IMR-90 (cell line): ENCODE data around the gene TRIM33. TPM values are rescaled to one million over a fixed set of nuclear protein-coding genes. Genes with fewer than 3 reads are reported as not detected.
"Not testable (repeated sequence)": the region's sequence is repeated elsewhere in the genome, so short reads cannot be mapped to it uniquely, and the experiment has no call there.

Source experiments
- ATAC-seq: fragments of 200-7000 bp; cut with Tn5 transposase; 2 replicates; pipeline ENCODE4 v1.9.1; 2020; ENCODE audit warnings: low read depth, mild to moderate bottlenecking, moderate library complexity
- BruUV-seq: library from RNA; stranded (reverse); fragments of 400-500 nt; replicated peaks from 2 replicates; lab custom pipeline; 2021; lab: Mats Ljungman, UMichigan
- CTCF ChIA-PET: fragments of 300-600 bp; formaldehyde crosslinking; extraction: SDS; loops from one replicate; lab custom pipeline; 2021; ENCODE audit warnings: antibody characterized with exemption; lab: Yijun Ruan, JAX
- POLR2A ChIA-PET: fragments of 300-600 bp; sonication (Branson Sonifier 250); formaldehyde crosslinking; loops from one replicate; lab custom pipeline; 2022; ENCODE audit warnings: antibody characterized with exemption; ENCODE audit not compliant: unreplicated experiment; lab: Charles Lee
- DNase-seq: peaks from one replicate; pipeline ENCODE4 v3.0.0; 2013
- H2AFZ ChIP-seq: replicated peaks from 2 replicates; pipeline ENCODE3; 2013; ENCODE audit warnings: low read length, mild to moderate bottlenecking; ENCODE audit not compliant: poor library complexity
- H2AK5ac ChIP-seq: 2 replicates; pipeline ENCODE4 v1.6.1; 2013; ENCODE audit warnings: low read depth, low read length, inconsistent platforms
- H2AK9ac ChIP-seq: replicated peaks from 2 replicates; pipeline ENCODE3; 2013; ENCODE audit warnings: mild to moderate bottlenecking, low read depth, low read length, moderate library complexity; ENCODE audit not compliant: poor library complexity
- H2BK120ac ChIP-seq: 2 replicates; pipeline ENCODE4 v1.6.1; 2013; ENCODE audit warnings: low read depth, low read length, inconsistent platforms
- H2BK15ac ChIP-seq: 3 replicates; pipeline ENCODE4 v1.6.1; 2013; ENCODE audit warnings: low read depth, low read length, inconsistent platforms
- H2BK20ac ChIP-seq: 2 replicates; pipeline ENCODE4 v1.6.1; 2013; ENCODE audit warnings: low read depth, mild to moderate bottlenecking, inconsistent platforms, low read length, moderate library complexity
- H2BK5ac ChIP-seq: 2 replicates; pipeline ENCODE4 v1.6.1; 2013; ENCODE audit warnings: mild to moderate bottlenecking, low read depth, low read length, inconsistent platforms; ENCODE audit not compliant: poor library complexity, severe bottlenecking
- H3K14ac ChIP-seq: replicated peaks from 2 replicates; pipeline ENCODE4 v1.6.1; 2013; ENCODE audit warnings: low read depth, low read length, inconsistent platforms
- H3K18ac ChIP-seq: 2 replicates; pipeline ENCODE4 v1.6.1; 2013; ENCODE audit warnings: low read depth, low read length, control low read depth
- H3K23ac ChIP-seq: 2 replicates; pipeline ENCODE4 v1.6.1; 2013; ENCODE audit warnings: low read depth, low read length, inconsistent platforms
- H3K27ac ChIP-seq: 2 replicates; pipeline ENCODE4 v1.5.1; 2013; ENCODE audit warnings: mild to moderate bottlenecking, control low read depth, low read length; ENCODE audit not compliant: insufficient read depth
- H3K27me3 ChIP-seq: 2 replicates; pipeline ENCODE4 v1.6.1; 2013; ENCODE audit warnings: low read length; ENCODE audit not compliant: control insufficient read depth, insufficient read depth
- H3K36me3 ChIP-seq: 2 replicates; pipeline ENCODE4 v1.6.1; 2013; ENCODE audit warnings: low read length, mixed read lengths; ENCODE audit not compliant: control insufficient read depth, insufficient read depth
- H3K4ac ChIP-seq: 2 replicates; pipeline ENCODE4 v1.6.1; 2013; ENCODE audit warnings: low read depth, low read length, inconsistent platforms
- H3K4me1 ChIP-seq: 2 replicates; pipeline ENCODE4 v1.6.1; 2013; ENCODE audit warnings: low read length, mixed read lengths; ENCODE audit not compliant: control insufficient read depth, insufficient read depth
- H3K4me2 ChIP-seq: 2 replicates; pipeline ENCODE4 v1.6.1; 2013; ENCODE audit warnings: low read depth, mild to moderate bottlenecking, control low read depth, low read length, moderate library complexity
- H3K4me3 ChIP-seq: 2 replicates; pipeline ENCODE4 v1.5.1; 2013; ENCODE audit warnings: low read depth, mild to moderate bottlenecking, control low read depth, low read length, moderate library complexity; ENCODE audit not compliant: insufficient read depth
- H3K56ac ChIP-seq: 2 replicates; pipeline ENCODE4 v1.6.1; 2013; ENCODE audit warnings: low read length, inconsistent platforms; ENCODE audit not compliant: insufficient read depth; ENCODE audit errors: extremely low read depth
- H3K79me1 ChIP-seq, 2 experiments: 2 replicates each; pipeline ENCODE4 v1.6.1; 2013; ENCODE audit warnings: low read length in 2 of 2, inconsistent platforms in 1 of 2, low read depth in 1 of 2
- H3K9ac ChIP-seq: 2 replicates; pipeline ENCODE4 v1.6.1; 2013; ENCODE audit warnings: low read depth, low read length, control low read depth
- H3K9me1 ChIP-seq: 2 replicates; pipeline ENCODE4 v1.6.1; 2013; ENCODE audit warnings: low read length, inconsistent platforms; ENCODE audit not compliant: insufficient read depth
- H3K9me3 ChIP-seq: 2 replicates; pipeline ENCODE4 v1.6.1; 2013; ENCODE audit warnings: low read length; ENCODE audit not compliant: control insufficient read depth, insufficient read depth
- H4K20me1 ChIP-seq: 2 replicates; pipeline ENCODE4 v1.6.1; 2013; ENCODE audit warnings: low read length, inconsistent platforms; ENCODE audit not compliant: insufficient read depth
- H4K5ac ChIP-seq: 2 replicates; pipeline ENCODE4 v1.6.1; 2013; ENCODE audit warnings: mild to moderate bottlenecking, low read depth, low read length, control low read depth
- H4K8ac ChIP-seq, 2 experiments: 2 replicates each; pipeline ENCODE4 v1.6.1; 2013; ENCODE audit warnings: low read depth in 2 of 2, low read length in 2 of 2, control low read depth in 1 of 2, inconsistent platforms in 1 of 2
- H4K91ac ChIP-seq: 2 replicates; pipeline ENCODE4 v1.6.1; 2013; ENCODE audit warnings: low read depth, low read length, inconsistent platforms; ENCODE audit not compliant: insufficient read depth
- WGBS, 2 experiments: methylation state at CpG; one replicate each; pipeline versions ENCODE4 v1.1.5 to v1.1.7; 2013; ENCODE audit warnings: missing lambda C conversion rate in 2 of 2; ENCODE audit not compliant: insufficient read length in 1 of 2; ENCODE audit errors: extremely low coverage in 2 of 2; 5-methylcytosine and 5-hydroxymethylcytosine counted together
- dilution Hi-C: fragments of 300-500 bp; cut with HindIII; formaldehyde crosslinking; loops from one replicate; pipeline ENCODE4 v1.14.3; 2018; ENCODE audit warnings: low sequenced_read_pairs; ENCODE audit not compliant: unreplicated experiment
- in situ Hi-C: fragments of 300-500 bp; cut with MboI; formaldehyde crosslinking; loops from 3 replicates; pipeline ENCODE4 v1.14.3; 2019; ENCODE audit warnings: low sequenced_read_pairs, inconsistent platforms, mixed read lengths
- intact Hi-C: fragments of 100-400 bp; cut with micrococcal nuclease; formaldehyde crosslinking; loops from 2 replicates; pipeline ENCODE4 v1.10.0; 2022
- polyA plus RNA-seq, 3 experiments: library from polyadenylated mRNA; depleted of rRNA; stranded (reverse); fragments of >200 nt; gene quantifications; 2 replicates each; pipeline ENCODE4 v1.2.3, GENCODE V29; 2012; ENCODE audit warnings: low replicate concordance in 1 of 3
- total RNA-seq: library from RNA; depleted of rRNA; stranded (reverse); fragments of >200 nt; gene quantifications from 2 replicates; pipeline ENCODE4 v1.2.3, GENCODE V29; 2012

Gene TRIM33
- total and polyA plus RNA-seq, 2 of the 4 experiments (the other 2 are of a cell fraction), result 9.5 to 40.1 TPM

- no CpG with 5 or more reads among the region's 6 CpGs for WGBS, 2 experiments
- H3K9ac ChIP-seq, H2AK5ac ChIP-seq, H4K8ac ChIP-seq, BruUV-seq, H3K4me3 ChIP-seq, H3K27me3 ChIP-seq, H3K4me1 ChIP-seq, in situ Hi-C loops, H3K23ac ChIP-seq, H3K36me3 ChIP-seq, H2AFZ ChIP-seq, H2BK5ac ChIP-seq, H2BK120ac ChIP-seq, H3K18ac ChIP-seq, H3K79me1 ChIP-seq, H3K14ac ChIP-seq, ATAC-seq, H3K27ac ChIP-seq, H4K91ac ChIP-seq, H3K56ac ChIP-seq, H4K20me1 ChIP-seq, intact Hi-C loops, H2AK9ac ChIP-seq, H3K9me3 ChIP-seq, H3K9me1 ChIP-seq, H4K5ac ChIP-seq, H3K4ac ChIP-seq, H2BK20ac ChIP-seq, DNase-seq, H3K4me2 ChIP-seq, H2BK15ac ChIP-seq, POLR2A ChIA-PET, dilution Hi-C loops: not testable (repeated sequence)
- CTCF ChIA-PET, result interaction anchor here (0.8 kb wide), 1 partner anchor 40 kb away, joined by 5 read pairs; no protein-coding TSS in a partner anchor
Measured at GRCh38 chr1:114387585-114387984, 123.4 kb downstream of the TRIM33 start.
